GM12864 (cell line): ENCODE measurements around the gene BMPER.

Experiments
- DNase-seq: peaks from one replicate; pipeline ENCODE4 v3.0.0-alpha.2; 2011; ENCODE audit warnings: low read depth
- H3K4me3 ChIP-seq: 2 replicates; pipeline ENCODE4 v1.5.1; 2011; ENCODE audit warnings: mild to moderate bottlenecking, low read depth, low read length, control low read depth
- CTCF ChIP-seq: IDR thresholded peaks from 2 replicates; pipeline ENCODE4 v1.5.1; 2011; ENCODE audit warnings: low read depth, mild to moderate bottlenecking, moderate library complexity, low read length, control low read depth, inconsistent platforms; ENCODE audit errors: missing control alignments

Gene BMPER

GRCh38 chr7:34131371-34131770 lies 226.0 kb downstream of the BMPER start:
- TF ChIP-seq CTCF = no peak
- no peak for DNase-seq
- H3K4me3 ChIP-seq = no peak overlapping the region

GRCh38 chr7:34133356-34133982 lies 228.1 kb downstream of the BMPER start:
- H3K4me3 ChIP-seq = no peak overlapping the region
- DNase-seq = no peak
- no peak for TF ChIP-seq CTCF

GRCh38 chr7:34133983-34134782 lies 228.8 kb downstream of the BMPER start:
- H3K4me3 ChIP-seq = no peak overlapping the region

GRCh38 chr7:34135924-34136323 lies 230.6 kb downstream of the BMPER start:
- no peak for DNase-seq
- no peak overlapping the region for H3K4me3 ChIP-seq
- TF ChIP-seq CTCF = no peak

More at GRCh38 chr7:34133983-34134782, 228.8 kb downstream of the BMPER start:
- TF ChIP-seq CTCF = peak; percentile 56
- DNase-seq = no peak

GRCh38 chr7:34136698-34137097 lies 231.4 kb downstream of the BMPER start:
- no peak for DNase-seq
- no peak for TF ChIP-seq CTCF
- no peak overlapping the region for H3K4me3 ChIP-seq

- no peak for TF ChIP-seq CTCF
- no peak for DNase-seq
- H3K4me3 ChIP-seq = no peak overlapping the region
Measured at GRCh38 chr7:34137176-34137575, 231.8 kb downstream of the BMPER start.
